GM12891 (cell line): ENCODE results near the gene CHSY3.

Experiments
- POLR2A ChIP-seq: IDR thresholded peaks from 2 replicates; pipeline ENCODE4 v1.6.1; 2011; ENCODE audit warnings: low read depth, low read length, control low read depth
- TAF1 ChIP-seq: IDR thresholded peaks from 2 replicates; pipeline ENCODE4 v1.6.1; 2011; ENCODE audit warnings: low read depth, low read length, control low read depth

- TF ChIP-seq POLR2A, result no peak
- TF ChIP-seq TAF1, result no peak
Observed at GRCh38 chr5:130065617-130066016, 161.4 kb downstream of the CHSY3 start.
